Testis (tissue), 3 donors: ENCODE data around the gene MGLL. TPM values are rescaled to one million over a fixed set of nuclear protein-coding genes. Genes with fewer than 3 reads are reported as not detected.

Experiments
- DNase-seq: peaks from one replicate; pipeline ENCODE4 v3.0.0-alpha.2; 2019
- H3K27ac ChIP-seq, 2 donors: fragments of 200-600 bp; sonication (generic); one replicate each; pipeline ENCODE4 v1.5.1; 2019
- H3K27me3 ChIP-seq: fragments of 200-600 bp; sonication (generic); one replicate; pipeline ENCODE4 v1.5.1; 2019
- H3K36me3 ChIP-seq: fragments of 200-600 bp; sonication (generic); one replicate; pipeline ENCODE4 v1.5.1; 2017; ENCODE audit warnings: low read depth; ENCODE audit errors: missing control alignments
- H3K4me1 ChIP-seq: fragments of 200-600 bp; sonication (generic); one replicate; pipeline ENCODE4 v1.5.1; 2019
- H3K4me3 ChIP-seq, 2 donors: fragments of 200-600 bp; sonication (generic); one replicate each; pipeline ENCODE4 v1.5.1; 2017 to 2019
- H3K9me3 ChIP-seq: fragments of 200-600 bp; sonication (generic); one replicate; pipeline ENCODE4 v1.5.1; 2017
- POLR2A ChIP-seq: fragments of 450-650 bp; IDR thresholded peaks from one replicate; pipeline ENCODE4 v1.6.1; 2017; ENCODE audit warnings: antibody characterized with exemption, mild to moderate bottlenecking, moderate library complexity
- WGBS, 2 donors: methylation state at CpG; one replicate each; pipeline ENCODE4 v1.1.5; 2018; 5-methylcytosine and 5-hydroxymethylcytosine counted together
- intact Hi-C: fragments of 100-400 bp; cut with DNase I; formaldehyde crosslinking; loops from one replicate; pipeline ENCODE4 v1.15.1; 2023; ENCODE audit warnings: low total_unique reads
- polyA plus RNA-seq: library from polyadenylated mRNA; stranded (reverse); fragments of 350-450 nt; fragmentation: Illumina TruSeq; extraction: RNeasy Lipid Tissue Mini Kit (QIAGEN cat#74804); gene quantifications from one replicate; pipeline ENCODE4 v1.2.3, GENCODE V29; 2014; ENCODE audit warnings: low read depth, low replicate concordance; ENCODE audit not compliant: insufficient read depth
- total RNA-seq, 2 donors: library from RNA; depleted of rRNA; stranded (reverse); fragments of >200 nt; gene quantifications; one replicate each; pipeline ENCODE4 v1.2.3, GENCODE V29; 2016
- TF ChIP-seq, protein P1 (sequence below), 3 experiments: fragments of 450-650 bp in 2 of 3; fragments of 200-600 bp in 1 of 3; sonication (generic) in 1 of 3; IDR thresholded peaks; one replicate each; pipeline ENCODE4 v1.5.1; 2016 to 2019; ENCODE audit warnings: antibody characterized with exemption in 3 of 3, mild to moderate bottlenecking in 2 of 3, moderate library complexity in 1 of 3

Gene MGLL
- total and polyA plus RNA-seq, 3 donors from 2014 or later: 18.3 to 26.0 (median 19.2) TPM

- 63 to 75% methylated on average over 3 to 4 of the region's 4 CpGs for whole genome bisulfite sequencing, 2 donors
- Histone ChIP-seq H3K9me3 (no peaks in the 10 kb centered on the region), H3K4me3 (no peak overlapping the region), H3K27ac (no peak overlapping the region), H3K36me3 (no peaks in the 10 kb centered on the region), H3K4me1 (no peaks in the 10 kb centered on the region), H3K27me3 (no peaks in the 10 kb centered on the region)
- no peak for DNase-seq
- TF ChIP-seq POLR2A: no peak
- TF ChIP-seq, protein P1, sequence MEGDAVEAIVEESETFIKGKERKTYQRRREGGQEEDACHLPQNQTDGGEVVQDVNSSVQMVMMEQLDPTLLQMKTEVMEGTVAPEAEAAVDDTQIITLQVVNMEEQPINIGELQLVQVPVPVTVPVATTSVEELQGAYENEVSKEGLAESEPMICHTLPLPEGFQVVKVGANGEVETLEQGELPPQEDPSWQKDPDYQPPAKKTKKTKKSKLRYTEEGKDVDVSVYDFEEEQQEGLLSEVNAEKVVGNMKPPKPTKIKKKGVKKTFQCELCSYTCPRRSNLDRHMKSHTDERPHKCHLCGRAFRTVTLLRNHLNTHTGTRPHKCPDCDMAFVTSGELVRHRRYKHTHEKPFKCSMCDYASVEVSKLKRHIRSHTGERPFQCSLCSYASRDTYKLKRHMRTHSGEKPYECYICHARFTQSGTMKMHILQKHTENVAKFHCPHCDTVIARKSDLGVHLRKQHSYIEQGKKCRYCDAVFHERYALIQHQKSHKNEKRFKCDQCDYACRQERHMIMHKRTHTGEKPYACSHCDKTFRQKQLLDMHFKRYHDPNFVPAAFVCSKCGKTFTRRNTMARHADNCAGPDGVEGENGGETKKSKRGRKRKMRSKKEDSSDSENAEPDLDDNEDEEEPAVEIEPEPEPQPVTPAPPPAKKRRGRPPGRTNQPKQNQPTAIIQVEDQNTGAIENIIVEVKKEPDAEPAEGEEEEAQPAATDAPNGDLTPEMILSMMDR (IDR thresholded peaks at IDR 0.05): no peak
- intact Hi-C loops: no loop called here
Measured at GRCh38 chr3:127798716-127799115, 23.6 kb downstream of the MGLL start.

- 89 to 91% methylated on average over 8 of the region's 8 CpGs for WGBS, 2 donors
- Histone ChIP-seq H3K4me1 (peaks cover 8% of the 10 kb centered on the region), H3K27me3 (no peaks in the 10 kb centered on the region), H3K4me3 (no peak overlapping the region), H3K36me3 (no peaks in the 10 kb centered on the region), H3K9me3 (no peaks in the 10 kb centered on the region), H3K27ac (no peak overlapping the region)
- DNase-seq: no peak
- no peak for TF ChIP-seq POLR2A
- TF ChIP-seq, protein P1 (IDR thresholded peaks at IDR 0.05): no peak
- intact Hi-C loops: no loop called here
Measured at GRCh38 chr3:127796831-127797150, 25.5 kb downstream of the MGLL start.

- H3K36me3 ChIP-seq: no peaks in the 10 kb centered on the region
- no peak overlapping the region for H3K27ac ChIP-seq
- peaks cover 14% of the 10 kb centered on the region for H3K4me1 ChIP-seq
- no peak for DNase-seq
- 82 to 87% methylated on average over 7 of the region's 7 CpGs for WGBS, 2 donors
- H3K27me3 ChIP-seq: no peaks in the 10 kb centered on the region
- no peaks in the 10 kb centered on the region for H3K9me3 ChIP-seq
- H3K4me3 ChIP-seq: no peak overlapping the region
- intact Hi-C loops: no loop called here
- TF ChIP-seq, protein P1 (IDR thresholded peaks at IDR 0.05): no peak
- no peak for TF ChIP-seq POLR2A
Measured at GRCh38 chr3:127796045-127796830, 26.1 kb downstream of the MGLL start.

DNA sequence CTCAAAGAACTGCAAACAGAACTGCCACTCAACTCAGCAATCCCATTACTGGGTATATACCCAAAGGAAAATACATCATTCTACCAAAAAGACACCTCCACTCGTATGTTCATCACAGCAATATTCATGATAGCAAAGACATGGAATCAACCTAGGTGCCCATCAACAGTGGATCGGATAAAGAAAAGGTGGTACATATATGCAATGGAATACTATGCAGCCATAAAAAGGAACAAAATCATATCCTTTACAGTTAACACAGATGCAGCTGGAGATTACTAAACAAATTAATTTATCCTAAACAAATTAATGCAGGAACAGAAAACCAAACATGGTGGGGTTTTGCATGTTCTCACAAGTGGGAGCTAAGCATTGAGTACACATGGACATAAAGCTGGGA lies 27.3 kb downstream of the MGLL start:
- H3K36me3 ChIP-seq: no peaks in the 10 kb centered on the region
- no peak for DNase-seq
- H3K9me3 ChIP-seq: no peaks in the 10 kb centered on the region
- TF ChIP-seq, protein P1 (IDR thresholded peaks at IDR 0.05): no peak
- no peak for TF ChIP-seq POLR2A
- no peak overlapping the region for H3K27ac ChIP-seq
- intact Hi-C loops: no loop called here
- no peaks in the 10 kb centered on the region for H3K27me3 ChIP-seq
- WGBS, 2 donors: 96% methylated on average over 2 of the region's 2 CpGs
- H3K4me3 ChIP-seq: no peak overlapping the region
- H3K4me1 ChIP-seq: peaks cover 22% of the 10 kb centered on the region

GRCh38 chr3:127794402-127794801 lies 27.9 kb downstream of the MGLL start:
- no peaks in the 10 kb centered on the region for H3K27me3 ChIP-seq
- intact Hi-C loops: no loop called here
- no peaks in the 10 kb centered on the region for H3K9me3 ChIP-seq
- no peaks in the 10 kb centered on the region for H3K36me3 ChIP-seq
- no peak for TF ChIP-seq POLR2A
- TF ChIP-seq, protein P1 (IDR thresholded peaks at IDR 0.05): no peak
- DNase-seq: no peak
- H3K4me1 ChIP-seq: peaks cover 22% of the 10 kb centered on the region
- H3K4me3 ChIP-seq: no peak overlapping the region
- WGBS, 2 donors: 87 to 96% methylated on average over 2 of the region's 2 CpGs
- no peak overlapping the region for H3K27ac ChIP-seq
